Parathyroid adenoma (tissue), 2 donors: Measurements from ENCODE around the gene SORBS1.

Experiments used
- H2AFZ ChIP-seq: fragments of 300-600 bp; sonication (generic); one replicate; pipeline ENCODE4 v1.7.0; 2017; ENCODE audit warnings: antibody characterized with exemption, mild to moderate bottlenecking
- H3K27ac ChIP-seq: fragments of 300-600 bp; sonication (generic); one replicate; pipeline ENCODE4 v1.7.0; 2017
- H3K27me3 ChIP-seq: fragments of 300-600 bp; sonication (generic); one replicate; pipeline ENCODE4 v1.7.0; 2017; ENCODE audit warnings: low read length; ENCODE audit not compliant: control insufficient read depth, insufficient read depth
- H3K36me3 ChIP-seq: fragments of 300-600 bp; sonication (generic); one replicate; pipeline ENCODE4 v1.7.0; 2017; ENCODE audit warnings: low read length; ENCODE audit not compliant: control insufficient read depth, insufficient read depth
- H3K4me1 ChIP-seq: fragments of 300-600 bp; sonication (generic); one replicate; pipeline ENCODE4 v1.7.0; 2017; ENCODE audit warnings: control low read depth
- H3K4me2 ChIP-seq: fragments of 300-600 bp; sonication (generic); one replicate; pipeline ENCODE4 v1.7.0; 2017; ENCODE audit warnings: low read length
- H3K4me3 ChIP-seq: fragments of 300-600 bp; sonication (generic); one replicate; pipeline ENCODE4 v1.7.0; 2017; ENCODE audit warnings: low read depth, low read length
- H3K79me2 ChIP-seq: fragments of 300-600 bp; sonication (generic); one replicate; pipeline ENCODE4 v1.7.0; 2017; ENCODE audit warnings: control low read depth
- H3K9ac ChIP-seq: fragments of 300-600 bp; sonication (generic); one replicate; pipeline ENCODE4 v1.7.0; 2017; ENCODE audit warnings: mild to moderate bottlenecking
- H3K9me3 ChIP-seq: fragments of 300-600 bp; sonication (generic); one replicate; pipeline ENCODE4 v1.7.0; 2017; ENCODE audit warnings: low read length; ENCODE audit not compliant: control insufficient read depth
- CTCF ChIP-seq: fragments of 300-600 bp; sonication (generic); IDR thresholded peaks from one replicate; pipeline ENCODE4 v1.7.0; 2017; ENCODE audit warnings: antibody characterized with exemption, mild to moderate bottlenecking
- donor health status: primary hyperparathyroidism.

Gene SORBS1

GRCh38 chr10:95552679-95553342 is 8.4 kb downstream of the SORBS1 start:
- Histone ChIP-seq H3K27ac (no peak overlapping the region), H3K9ac (no peak overlapping the region), H3K9me3 (no peaks in the 10 kb centered on the region), H2AFZ (no peak overlapping the region), H3K79me2 (peaks cover 11% of the 10 kb centered on the region), H3K4me1 (no peaks in the 10 kb centered on the region), H3K36me3 (no peaks in the 10 kb centered on the region), H3K4me2 (no peak overlapping the region), H3K4me3 (no peak overlapping the region), H3K27me3 (no peaks in the 10 kb centered on the region)
- TF ChIP-seq CTCF, result no peak

GRCh38 chr10:95550073-95550672 is 11.0 kb downstream of the SORBS1 start:
- Histone ChIP-seq H3K4me1 (no peaks in the 10 kb centered on the region), H3K79me2 (peaks cover 15% of the 10 kb centered on the region), H3K4me3 (no peak overlapping the region), H3K27me3 (no peaks in the 10 kb centered on the region), H3K36me3 (no peaks in the 10 kb centered on the region), H2AFZ (no peak overlapping the region), H3K9me3 (no peaks in the 10 kb centered on the region), H3K9ac (no peak overlapping the region), H3K27ac (no peak overlapping the region), H3K4me2 (no peak overlapping the region)
- no peak for TF ChIP-seq CTCF

GRCh38 chr10:95547791-95548435 is 13.3 kb downstream of the SORBS1 start:
- no peaks in the 10 kb centered on the region for H3K4me1 ChIP-seq

GRCh38 chr10:95547197-95547596 is 14.0 kb downstream of the SORBS1 start:
- Histone ChIP-seq H3K27me3 (no peaks in the 10 kb centered on the region), H3K9ac (no peak overlapping the region), H3K4me2 (no peak overlapping the region), H3K9me3 (no peaks in the 10 kb centered on the region), H2AFZ (no peak overlapping the region), H3K4me3 (no peak overlapping the region), H3K4me1 (no peaks in the 10 kb centered on the region), H3K36me3 (no peaks in the 10 kb centered on the region), H3K27ac (no peak overlapping the region), H3K79me2 (peaks cover 13% of the 10 kb centered on the region)
- TF ChIP-seq CTCF, result no peak

More at GRCh38 chr10:95547791-95548435, 13.3 kb downstream of the SORBS1 start:
- Histone ChIP-seq H3K4me3 (no peak overlapping the region), H3K36me3 (no peaks in the 10 kb centered on the region), H3K9me3 (no peaks in the 10 kb centered on the region), H2AFZ (no peak overlapping the region), H3K9ac (no peak overlapping the region), H3K4me2 (no peak overlapping the region), H3K27me3 (no peaks in the 10 kb centered on the region), H3K27ac (no peak overlapping the region), H3K79me2 (peaks cover 13% of the 10 kb centered on the region)
- TF ChIP-seq CTCF, result no peak
